ENCODE results near the gene HGFAC.

Gene HGFAC

DNA sequence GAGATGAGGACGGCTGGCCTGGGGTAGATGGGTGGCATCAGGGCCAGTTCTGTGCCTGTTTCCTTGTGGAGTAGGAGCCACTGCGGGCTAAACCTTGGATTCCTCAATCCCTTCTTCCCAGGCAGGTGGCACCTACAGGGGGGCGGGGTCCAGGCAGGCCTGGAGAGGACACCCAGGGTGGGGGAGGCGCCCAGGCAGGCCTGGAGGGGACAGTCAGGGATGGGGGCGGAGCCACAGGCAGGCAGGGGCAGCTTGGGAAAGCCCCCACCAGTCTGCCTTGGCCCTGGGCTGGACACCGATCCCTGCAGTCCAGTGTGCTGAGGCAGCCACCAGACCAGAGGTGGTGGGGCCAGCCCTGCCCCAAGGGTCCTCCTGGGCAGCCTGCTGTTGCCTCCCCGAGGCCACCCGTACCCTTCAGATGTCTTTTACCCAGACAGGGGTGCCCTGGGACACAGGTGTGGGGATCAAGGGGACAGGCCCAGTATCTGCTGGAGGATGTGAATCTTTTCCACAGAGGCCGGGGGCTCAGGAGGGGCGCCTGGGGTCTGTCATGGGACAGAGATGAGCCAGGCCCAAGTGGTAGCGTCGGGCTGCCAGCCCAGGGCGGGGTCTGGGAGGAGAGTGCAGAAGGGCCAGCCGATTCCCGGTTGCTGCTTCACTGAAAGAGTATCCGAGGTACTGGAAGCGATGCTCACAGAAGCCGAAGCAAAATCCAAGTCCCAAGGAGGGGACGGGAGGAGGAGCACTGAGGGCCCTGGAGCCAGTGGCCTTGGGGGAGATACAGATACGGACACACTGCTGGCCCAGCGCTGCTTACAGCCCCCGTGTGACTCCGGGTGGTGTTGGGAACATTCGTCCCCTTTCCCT lies 56.0 kb downstream of the HGFAC start:
- Histone ChIP-seq H3F3A (ENCODE audit: control insufficient read depth, insufficient read depth) (no peaks in the 10 kb centered on the region), H3K4me1 (ENCODE audit: control insufficient read depth, low read length) (no peaks in the 10 kb centered on the region), H4K20me1 (ENCODE audit: control insufficient read depth, insufficient read depth, low read depth, low read length) (no peaks in the 10 kb centered on the region; the same call in 1 of the 2 replicates), H3K36me3 (ENCODE audit: control insufficient read depth, low read length) (no peaks in the 10 kb centered on the region), H3K4me2 (ENCODE audit: low read length) (no peak overlapping the region), H3K27me3 (ENCODE audit: control insufficient read depth, low read length) (no peaks in the 10 kb centered on the region), H3K27ac (ENCODE audit: low read depth, low read length) (no peak overlapping the region), H3K4me3 (ENCODE audit: low read length) (no peak overlapping the region), H3K9me2 (replicated peaks; ENCODE audit: control insufficient read depth, low read length) (no peaks in the 10 kb centered on the region), H3K9me3 (ENCODE audit: control insufficient read depth, insufficient read depth, low read length) (no peaks in the 10 kb centered on the region), H3K79me2 (ENCODE audit: control insufficient read depth, low read length) (no peaks in the 10 kb centered on the region)
- TF ChIP-seq, protein P1, sequence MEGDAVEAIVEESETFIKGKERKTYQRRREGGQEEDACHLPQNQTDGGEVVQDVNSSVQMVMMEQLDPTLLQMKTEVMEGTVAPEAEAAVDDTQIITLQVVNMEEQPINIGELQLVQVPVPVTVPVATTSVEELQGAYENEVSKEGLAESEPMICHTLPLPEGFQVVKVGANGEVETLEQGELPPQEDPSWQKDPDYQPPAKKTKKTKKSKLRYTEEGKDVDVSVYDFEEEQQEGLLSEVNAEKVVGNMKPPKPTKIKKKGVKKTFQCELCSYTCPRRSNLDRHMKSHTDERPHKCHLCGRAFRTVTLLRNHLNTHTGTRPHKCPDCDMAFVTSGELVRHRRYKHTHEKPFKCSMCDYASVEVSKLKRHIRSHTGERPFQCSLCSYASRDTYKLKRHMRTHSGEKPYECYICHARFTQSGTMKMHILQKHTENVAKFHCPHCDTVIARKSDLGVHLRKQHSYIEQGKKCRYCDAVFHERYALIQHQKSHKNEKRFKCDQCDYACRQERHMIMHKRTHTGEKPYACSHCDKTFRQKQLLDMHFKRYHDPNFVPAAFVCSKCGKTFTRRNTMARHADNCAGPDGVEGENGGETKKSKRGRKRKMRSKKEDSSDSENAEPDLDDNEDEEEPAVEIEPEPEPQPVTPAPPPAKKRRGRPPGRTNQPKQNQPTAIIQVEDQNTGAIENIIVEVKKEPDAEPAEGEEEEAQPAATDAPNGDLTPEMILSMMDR (IDR thresholded peaks at IDR 0.05; ENCODE audit: low read depth, low read length, poor library complexity, severe bottlenecking), result no peak
- TF ChIP-seq EZH2phosphoT487 (IDR thresholded peaks at IDR 0.05; ENCODE audit: borderline replicate concordance, low read length), result no peak

DNA sequence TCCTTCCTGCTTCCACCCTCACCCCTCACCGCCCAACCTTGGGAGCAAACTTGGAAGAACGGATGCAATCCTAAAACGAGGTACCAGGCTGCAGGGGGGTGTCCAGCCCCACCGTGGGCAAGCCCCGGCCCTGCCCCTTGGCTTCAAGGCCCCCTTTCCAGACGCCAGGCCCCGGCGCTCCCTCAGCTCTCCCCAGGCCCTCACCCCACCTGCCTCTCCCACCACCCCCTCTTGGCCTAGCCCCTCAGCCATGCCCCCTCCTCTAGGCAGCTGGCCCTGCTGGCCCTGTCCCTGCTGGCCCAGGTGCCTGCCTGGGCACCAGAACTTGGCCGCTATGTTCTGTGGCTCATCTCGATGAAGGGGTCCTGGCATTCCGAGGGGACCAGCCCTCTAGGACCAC lies 56.6 kb downstream of the HGFAC start:
- Histone ChIP-seq H3K27me3 (ENCODE audit: control insufficient read depth, low read length) (no peaks in the 10 kb centered on the region), H3K36me3 (ENCODE audit: control insufficient read depth, low read length) (no peaks in the 10 kb centered on the region; the same call in 1 of the 2 replicates), H3F3A (ENCODE audit: control insufficient read depth, insufficient read depth) (no peaks in the 10 kb centered on the region), H3K9me2 (replicated peaks; ENCODE audit: control insufficient read depth, low read length) (no peaks in the 10 kb centered on the region), H3K4me3 (ENCODE audit: low read length) (no peak overlapping the region), H3K4me2 (ENCODE audit: low read length) (no peak overlapping the region), H3K9me3 (ENCODE audit: control insufficient read depth, insufficient read depth, low read length) (no peaks in the 10 kb centered on the region), H4K20me1 (ENCODE audit: control insufficient read depth, insufficient read depth, low read depth, low read length) (no peaks in the 10 kb centered on the region; the same call in 1 of the 2 replicates), H3K79me2 (ENCODE audit: control insufficient read depth, low read length) (no peaks in the 10 kb centered on the region), H3K27ac (ENCODE audit: low read depth, low read length) (no peak overlapping the region), H3K4me1 (ENCODE audit: control insufficient read depth, low read length) (no peaks in the 10 kb centered on the region)
- no peak for TF ChIP-seq EZH2phosphoT487 (IDR thresholded peaks at IDR 0.05; ENCODE audit: borderline replicate concordance, low read length)
- TF ChIP-seq, protein P1 (IDR thresholded peaks at IDR 0.05; ENCODE audit: low read depth, low read length, poor library complexity, severe bottlenecking), result no peak
